Skin epidermis (tissue), 12 donors: Measurements from ENCODE around the gene RAB40C.
A peak's percentile ranks its signal among the peaks of the same experiment; 100 is the strongest.

Source experiments
- H3K27ac ChIP-seq, 21 experiments: fragments of 200-600 bp; sonication (generic) in 11 of 21; one replicate each; pipeline ENCODE4 v1.5.0; 2020; ENCODE audit warnings: mild to moderate bottlenecking in 3 of 21, inconsistent platforms in 2 of 21, moderate library complexity in 2 of 21
- H3K4me3 ChIP-seq, 7 experiments: fragments of 200-600 bp; sonication (generic) in 2 of 7; one replicate each; pipeline ENCODE4 v1.5.0; 2020; ENCODE audit warnings: inconsistent platforms in 2 of 7, mild to moderate bottlenecking in 2 of 7, moderate library complexity in 1 of 7

Gene RAB40C

GRCh38 chr16:637081-638018 lies 47.5 kb downstream of the RAB40C start:
- Histone ChIP-seq H3K27ac (peak overlapping the region in 18 of 21 experiments; percentile 77 to 95 (median 88)), H3K4me3 (peak overlapping the region; percentile 62 to 90 (median 73))

DNA sequence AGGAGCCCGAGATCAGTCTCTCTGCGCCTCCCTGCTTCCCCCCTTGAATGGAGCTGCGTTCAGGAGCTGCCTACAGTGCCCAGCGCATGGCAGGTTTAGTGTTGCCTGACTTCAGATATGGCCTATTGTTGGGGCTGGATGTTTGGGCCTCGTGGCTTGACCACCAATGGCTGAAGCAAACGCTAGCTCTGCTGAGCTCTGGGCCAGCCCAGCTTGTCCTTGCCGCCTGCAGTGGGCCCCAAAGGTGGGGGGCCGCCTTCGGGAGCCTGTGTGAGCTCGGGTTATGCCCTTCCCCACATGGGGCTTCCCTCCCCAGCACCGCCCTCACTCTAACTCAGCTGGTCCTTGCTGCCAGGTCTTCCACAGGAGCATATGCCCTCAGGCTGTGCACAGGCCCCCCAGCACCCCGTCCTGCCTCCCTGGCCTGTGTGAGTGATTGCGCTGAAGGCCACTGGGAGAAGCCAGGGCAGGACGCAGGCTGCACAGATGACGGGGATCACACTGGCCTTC lies 48.2 kb downstream of the RAB40C start:
- Histone ChIP-seq H3K4me3 (no peak overlapping the region), H3K27ac (peak overlapping the region in 1 of 21 experiments; percentile 37)

GRCh38 chr16:638836-639235 lies 49.0 kb downstream of the RAB40C start:
- Histone ChIP-seq H3K4me3 (no peak overlapping the region), H3K27ac (no peak overlapping the region)

- H3K4me3 ChIP-seq = no peak overlapping the region
- H3K27ac ChIP-seq = no peak overlapping the region
These were observed 50.7 kb downstream of the RAB40C start for GRCh38 chr16:640614-641013.

- Histone ChIP-seq H3K27ac (peak within 1 kb of the TSS in 20 of 21 experiments; percentile 16 to 82 (median 70)), H3K4me3 (peak within 1 kb of the TSS; percentile 52 to 83 (median 71))
These were observed 51.7 kb downstream of the RAB40C start, which contains the start of gene MCRIP2 for GRCh38 chr16:641326-642188. MCRIP2 (plus strand) TSS chr16:641828; CDS start chr16:641992, 164 bp downstream.

DNA sequence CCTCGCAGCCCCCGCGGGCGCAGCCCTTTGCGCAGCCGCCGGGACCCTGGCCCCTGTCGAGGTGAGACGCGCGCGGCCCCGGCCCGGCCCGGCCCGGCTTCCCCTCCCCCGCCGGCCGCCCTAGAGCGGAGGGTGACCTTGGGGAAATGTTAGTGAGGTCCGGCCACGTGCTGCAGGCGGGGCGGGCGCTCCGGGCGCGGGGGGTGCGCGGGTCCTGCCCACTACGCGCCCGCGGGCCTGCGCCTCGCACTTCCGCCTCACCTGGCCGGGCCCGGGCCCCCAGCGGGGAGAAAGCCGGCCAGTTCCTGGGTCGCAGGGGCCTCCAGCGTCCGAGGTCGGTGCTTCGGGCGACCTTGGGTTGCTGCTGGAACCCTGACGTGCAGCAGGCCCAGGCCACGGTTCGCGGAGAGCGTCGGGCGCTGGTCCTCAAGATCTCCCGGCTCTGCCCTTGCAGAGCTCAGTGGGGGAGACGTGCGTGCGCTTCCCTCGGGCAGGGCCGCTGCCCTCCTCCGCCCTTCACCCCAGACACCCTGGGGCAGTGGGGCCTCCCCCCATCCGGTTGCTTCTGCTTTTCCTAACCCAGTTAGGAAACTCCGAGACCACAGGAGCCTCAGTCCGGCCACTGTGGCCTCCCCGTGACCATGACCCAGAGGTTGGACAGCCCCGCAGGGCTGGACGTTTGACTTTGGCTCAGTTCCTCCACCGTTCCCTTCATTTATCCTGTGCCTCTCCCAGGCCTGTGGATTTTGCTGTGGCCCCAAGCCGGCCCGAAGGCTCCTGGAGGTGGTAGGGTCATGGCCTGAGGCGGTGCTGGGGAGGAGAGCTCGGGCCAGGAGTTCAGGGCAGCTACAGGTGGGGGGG lies 52.6 kb downstream of the RAB40C start:
- Histone ChIP-seq H3K4me3 (peak overlapping the region; percentile 52 to 83 (median 71)), H3K27ac (peak overlapping the region in 19 of 21 experiments; percentile 16 to 82 (median 67))

- peak overlapping the region in 4 of 7 experiments; percentile 52 to 83 (median 77) for H3K4me3 ChIP-seq
- peak overlapping the region in 13 of 21 experiments; percentile 16 to 82 (median 72) for H3K27ac ChIP-seq
These were observed 53.1 kb downstream of the RAB40C start for GRCh38 chr16:643050-643368.

GRCh38 chr16:644556-644955 lies 54.7 kb downstream of the RAB40C start:
- H3K27ac ChIP-seq = no peak overlapping the region

DNA sequence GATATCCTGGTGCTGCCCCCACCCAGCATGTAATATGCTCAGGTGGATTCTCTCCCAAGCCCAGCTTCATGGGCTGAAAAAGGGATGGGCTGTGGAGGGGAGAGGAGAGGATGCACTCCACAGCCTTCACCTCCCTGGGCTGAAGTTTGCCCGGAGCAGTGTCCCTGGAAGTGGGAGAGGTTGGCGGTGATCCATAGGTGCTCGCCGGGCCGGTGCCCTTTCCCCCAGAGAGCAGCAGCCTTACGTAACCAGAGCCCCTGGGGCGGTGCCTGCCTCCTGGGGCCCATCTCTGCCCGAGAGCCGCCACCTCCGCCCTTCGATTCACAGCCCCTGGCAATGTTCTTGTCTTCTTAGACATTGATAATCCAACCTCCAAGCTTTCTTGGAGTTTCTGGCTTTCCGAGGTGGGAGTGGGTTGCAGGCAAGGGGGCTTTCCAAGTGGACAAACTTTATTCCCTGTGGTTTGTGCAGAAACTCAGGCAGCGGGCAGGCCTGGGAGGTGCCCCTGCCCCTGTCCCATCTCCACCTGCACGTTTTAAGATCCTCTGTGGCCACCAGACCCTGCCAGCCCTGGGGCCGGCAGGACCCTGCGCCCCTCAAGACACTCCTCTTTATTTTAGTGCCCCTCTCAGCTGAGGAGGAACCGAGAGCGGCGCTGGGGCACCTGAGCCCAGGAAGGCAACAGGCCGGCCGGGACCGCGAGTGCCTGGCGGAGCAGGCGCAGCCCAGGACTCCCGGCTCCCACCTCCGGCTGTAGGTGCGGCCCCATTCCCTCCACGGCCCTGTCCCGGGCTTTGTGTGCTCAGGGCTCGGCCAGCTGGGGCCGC lies 56.2 kb downstream of the RAB40C start:
- Histone ChIP-seq H3K4me3 (no peak overlapping the region), H3K27ac (no peak overlapping the region)

More at GRCh38 chr16:644556-644955, 54.7 kb downstream of the RAB40C start:
- no peak overlapping the region for H3K4me3 ChIP-seq

DNA sequence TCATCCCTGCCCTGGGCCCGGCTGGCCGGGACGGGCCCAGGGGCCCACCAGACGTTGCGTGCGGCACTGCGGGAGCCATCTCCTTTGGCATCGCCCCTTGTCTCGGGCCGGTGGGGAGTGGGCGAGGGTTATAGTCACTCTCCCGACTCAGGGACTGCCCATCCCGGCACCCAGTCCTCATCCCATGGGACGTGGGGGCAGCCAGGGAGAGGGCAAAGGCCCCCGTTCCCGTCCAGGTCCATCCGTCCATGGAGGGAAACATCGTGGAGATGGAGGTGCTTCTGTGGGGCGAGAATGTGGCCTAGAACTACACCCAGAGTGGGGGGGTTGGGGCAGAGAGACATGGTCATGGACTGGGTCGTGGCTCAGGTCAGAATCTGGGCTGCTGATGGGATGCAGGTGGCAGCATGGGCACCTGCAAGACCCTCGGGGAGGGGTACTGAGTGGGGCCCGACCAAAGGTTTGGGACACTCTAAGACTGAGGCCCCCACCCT lies 56.9 kb downstream of the RAB40C start:
- Histone ChIP-seq H3K27ac (no peak overlapping the region), H3K4me3 (no peak overlapping the region)

DNA sequence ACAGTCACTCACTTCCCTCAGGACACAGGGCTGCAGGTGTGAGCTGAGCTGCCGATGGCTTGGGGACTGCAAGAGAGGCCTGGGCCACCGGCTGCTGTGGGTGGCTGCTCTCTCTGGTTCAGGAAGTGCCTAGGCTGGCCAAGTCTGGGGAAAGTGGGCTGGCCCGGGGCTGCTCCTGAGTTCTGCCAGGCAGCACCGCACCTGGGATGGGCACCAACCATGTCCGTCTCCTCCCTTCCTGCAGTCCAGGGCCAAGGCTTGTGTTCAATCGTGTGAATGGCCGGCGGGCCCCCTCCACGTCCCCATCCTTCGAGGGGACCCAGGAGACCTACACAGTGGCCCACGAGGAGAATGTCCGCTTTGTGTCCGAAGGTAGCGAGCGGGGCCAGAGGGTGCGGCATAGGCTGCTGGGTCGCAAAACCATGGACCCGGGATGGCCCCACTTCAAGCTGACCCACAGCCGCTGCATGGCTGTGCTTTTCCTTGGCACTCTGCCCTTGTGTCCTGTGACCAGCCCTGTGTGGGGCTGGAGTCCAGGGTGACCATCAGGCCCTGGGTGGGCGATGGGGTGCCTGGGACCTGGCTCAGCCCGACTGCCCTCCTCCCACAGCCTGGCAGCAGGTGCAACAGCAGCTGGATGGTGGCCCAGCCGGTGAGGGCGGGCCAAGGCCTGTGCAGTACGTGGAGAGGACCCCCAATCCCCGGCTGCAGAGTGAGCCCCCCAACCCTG lies 57.5 kb downstream of the RAB40C start:
- peak overlapping the region in 3 of 21 experiments; percentile 92 to 96 (median 96) for H3K27ac ChIP-seq
- peak overlapping the region in 1 of 7 experiments; percentile 82 for H3K4me3 ChIP-seq

DNA sequence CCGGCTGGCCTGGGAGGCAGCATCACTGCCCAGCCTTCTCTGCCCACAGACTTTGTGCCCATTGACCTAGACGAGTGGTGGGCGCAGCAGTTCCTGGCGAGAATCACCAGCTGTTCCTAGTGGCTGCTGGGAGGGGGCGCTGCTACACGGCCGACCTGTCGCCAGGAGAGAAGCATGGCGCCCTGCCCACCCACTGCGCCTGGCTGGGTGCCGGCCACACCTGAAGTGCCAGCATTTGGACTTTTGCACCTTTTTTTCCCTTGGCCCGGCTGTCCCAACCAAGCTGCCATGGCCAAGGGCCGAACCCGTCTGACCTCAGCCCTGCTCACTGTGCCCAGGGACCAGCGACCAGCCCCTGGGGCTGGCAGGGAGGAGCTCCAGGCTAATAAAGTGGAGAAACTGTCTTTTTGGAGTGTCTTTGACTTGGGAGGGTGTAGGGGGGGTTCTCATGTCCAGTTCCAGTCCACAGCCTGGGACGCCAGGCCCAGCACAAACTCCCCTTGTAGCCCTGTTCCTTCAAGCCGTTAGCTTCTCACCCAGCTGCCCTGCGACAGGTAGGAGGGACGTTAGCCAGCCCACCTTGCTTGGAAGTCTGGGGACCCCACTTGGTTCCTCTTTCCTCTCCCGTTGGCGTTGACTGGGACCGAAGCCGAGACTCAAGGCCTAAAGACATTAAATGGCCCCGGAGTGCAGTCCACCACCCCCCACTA lies 58.4 kb downstream of the RAB40C start:
- peak overlapping the region; percentile 53 to 86 (median 68) for H3K4me3 ChIP-seq
- peak overlapping the region; percentile 60 to 96 (median 90) for H3K27ac ChIP-seq

DNA sequence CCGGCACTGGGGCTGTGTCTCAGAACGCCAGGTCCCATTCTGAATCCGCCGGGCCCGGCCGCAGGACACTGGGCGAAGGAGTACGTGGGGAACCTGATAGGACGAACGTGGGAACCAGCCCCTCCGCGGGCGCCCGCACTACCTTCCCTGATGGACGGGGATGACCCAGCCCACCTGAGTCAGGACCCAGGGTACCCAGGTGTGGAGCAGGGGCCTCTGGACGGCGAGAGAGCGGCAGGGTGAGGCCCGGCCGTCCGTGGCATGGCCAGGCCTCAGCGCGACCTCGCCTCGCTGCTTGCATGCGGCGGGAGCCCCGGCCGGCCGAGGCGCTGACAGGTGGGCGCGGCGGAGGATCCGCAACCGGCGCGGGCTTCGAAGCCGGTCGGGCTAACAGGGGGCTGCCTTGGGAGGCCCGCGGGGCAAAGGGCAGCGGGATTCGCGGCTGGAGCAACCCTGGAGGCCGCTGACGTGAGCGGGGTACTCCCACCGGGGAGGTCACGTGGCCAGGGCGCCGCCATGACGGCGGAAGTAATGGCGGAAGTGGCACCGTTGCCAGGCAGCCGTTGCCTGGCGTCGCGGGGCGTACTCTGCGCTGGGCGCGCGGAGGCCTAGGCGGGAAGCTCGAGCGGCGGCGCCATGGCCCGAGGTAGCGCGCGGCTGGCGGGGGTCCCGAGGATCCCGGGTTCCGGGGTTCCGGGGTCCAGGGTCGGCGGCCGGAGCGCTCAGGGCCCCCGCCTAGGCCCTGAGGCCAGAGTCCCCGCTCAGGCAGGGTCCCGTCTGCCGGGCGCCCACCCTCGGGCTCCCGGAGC lies 59.1 kb downstream of the RAB40C start, which contains the start of gene WDR90:
Gene WDR90 (plus strand): TSS at position 585 of the 809 bp plus-strand sequence. CDS start 52 bp downstream, at position 637.
- Histone ChIP-seq H3K4me3 (peak within 1 kb of the TSS; percentile 53 to 86 (median 68)), H3K27ac (peak within 1 kb of the TSS; percentile 60 to 96 (median 90))

- peak overlapping the region; percentile 34 to 96 (median 90) for H3K27ac ChIP-seq
These were observed 59.8 kb downstream of the RAB40C start for GRCh38 chr16:649631-650030.

GRCh38 chr16:651844-652243 lies 62.0 kb downstream of the RAB40C start:
- no peak overlapping the region for H3K27ac ChIP-seq

More at GRCh38 chr16:649631-650030, 59.8 kb downstream of the RAB40C start:
- peak overlapping the region; percentile 53 to 86 (median 68) for H3K4me3 ChIP-seq

More at GRCh38 chr16:651844-652243, 62.0 kb downstream of the RAB40C start:
- no peak overlapping the region for H3K4me3 ChIP-seq
